SU-DHL-6 (cell line): ENCODE measurements around the gene IGF2R.
A peak's percentile ranks its signal among the peaks of the same experiment; 100 is the strongest.

Experiments used
- H2AFZ ChIP-seq: fragments of 200-600 bp; sonication (generic); 2 replicates; pipeline ENCODE4 v1.6.1; 2014; ENCODE audit warnings: low read depth, mild to moderate bottlenecking, moderate library complexity, mixed read lengths, antibody characterized with exemption, low read length; ENCODE audit not compliant: severe bottlenecking
- H3F3A ChIP-seq: fragments of 200-600 bp; shearing (Covaris generic); 2 replicates; pipeline ENCODE4 v1.6.0; 2016; ENCODE audit warnings: antibody characterized with exemption, mild to moderate bottlenecking; ENCODE audit not compliant: insufficient read depth
- H3K27ac ChIP-seq: fragments of 200-600 bp; sonication (generic); 2 replicates; pipeline ENCODE4 v1.5.1; 2016; ENCODE audit warnings: low read depth, mild to moderate bottlenecking, low read length, moderate library complexity, mixed read lengths
- H3K27me3 ChIP-seq: fragments of 200-600 bp; sonication (generic), shearing (Covaris generic); 2 replicates; pipeline ENCODE4 v1.6.0; 2014; ENCODE audit warnings: mild to moderate bottlenecking, low read length
- H3K36me3 ChIP-seq: fragments of 200-600 bp; sonication (generic); 2 replicates; pipeline ENCODE4 v1.6.1; 2014; ENCODE audit warnings: mild to moderate bottlenecking, low read length, mixed read lengths
- H3K4me2 ChIP-seq: fragments of 300-600, 200-600 bp; shearing (Covaris generic), sonication (generic); 2 replicates; pipeline ENCODE4 v1.6.0; 2014; ENCODE audit warnings: low read length, low read depth, mild to moderate bottlenecking; ENCODE audit not compliant: poor library complexity, severe bottlenecking
- H3K4me3 ChIP-seq: fragments of 200-600 bp; sonication (generic); 2 replicates; pipeline ENCODE4 v1.5.1; 2014; ENCODE audit warnings: antibody characterized with exemption, low read length, mild to moderate bottlenecking, mixed read lengths; ENCODE audit not compliant: insufficient read depth, poor library complexity, severe bottlenecking
- H3K79me2 ChIP-seq: fragments of 200-600 bp; sonication (generic); 2 replicates; pipeline ENCODE4 v1.6.1; 2014; ENCODE audit warnings: mild to moderate bottlenecking, low read length, moderate library complexity; ENCODE audit not compliant: insufficient read depth
- H3K9ac ChIP-seq: fragments of 200-600 bp; sonication (generic); 2 replicates; pipeline ENCODE4 v1.7.0; 2014; ENCODE audit warnings: mild to moderate bottlenecking, low read length
- H3K9me2 ChIP-seq: fragments of 200-600 bp; sonication (generic); replicated peaks from 2 replicates; pipeline ENCODE4 v1.6.1; 2014; ENCODE audit warnings: low read length; ENCODE audit not compliant: insufficient read depth
- H3K9me3 ChIP-seq: fragments of 200-600 bp; sonication (generic); 2 replicates; pipeline ENCODE4 v1.6.1; 2014; ENCODE audit warnings: low read length, mixed read lengths; ENCODE audit not compliant: insufficient read depth
- H4K20me1 ChIP-seq: fragments of 200-600 bp; sonication (generic); 2 replicates; pipeline ENCODE4 v1.6.1; 2014; ENCODE audit warnings: low read depth, mild to moderate bottlenecking, antibody characterized with exemption, low read length, moderate library complexity, mixed read lengths
- CTCF ChIP-seq: fragments of 200-600 bp; sonication (generic); IDR thresholded peaks from one replicate; pipeline ENCODE4 v1.5.1; 2017; ENCODE audit warnings: antibody characterized with exemption, mild to moderate bottlenecking, low read length, moderate library complexity; ENCODE audit not compliant: insufficient read depth, poor library complexity, severe bottlenecking
- EZH2phosphoT487 ChIP-seq: fragments of 200-600 bp; sonication (generic), shearing (Covaris generic); conservative IDR thresholded peaks from 2 replicates; pipeline ENCODE4 v1.6.1; 2018; ENCODE audit warnings: mild to moderate bottlenecking, antibody characterized with exemption, low read length, moderate library complexity, mixed read lengths

The IGF2R gene

DNA sequence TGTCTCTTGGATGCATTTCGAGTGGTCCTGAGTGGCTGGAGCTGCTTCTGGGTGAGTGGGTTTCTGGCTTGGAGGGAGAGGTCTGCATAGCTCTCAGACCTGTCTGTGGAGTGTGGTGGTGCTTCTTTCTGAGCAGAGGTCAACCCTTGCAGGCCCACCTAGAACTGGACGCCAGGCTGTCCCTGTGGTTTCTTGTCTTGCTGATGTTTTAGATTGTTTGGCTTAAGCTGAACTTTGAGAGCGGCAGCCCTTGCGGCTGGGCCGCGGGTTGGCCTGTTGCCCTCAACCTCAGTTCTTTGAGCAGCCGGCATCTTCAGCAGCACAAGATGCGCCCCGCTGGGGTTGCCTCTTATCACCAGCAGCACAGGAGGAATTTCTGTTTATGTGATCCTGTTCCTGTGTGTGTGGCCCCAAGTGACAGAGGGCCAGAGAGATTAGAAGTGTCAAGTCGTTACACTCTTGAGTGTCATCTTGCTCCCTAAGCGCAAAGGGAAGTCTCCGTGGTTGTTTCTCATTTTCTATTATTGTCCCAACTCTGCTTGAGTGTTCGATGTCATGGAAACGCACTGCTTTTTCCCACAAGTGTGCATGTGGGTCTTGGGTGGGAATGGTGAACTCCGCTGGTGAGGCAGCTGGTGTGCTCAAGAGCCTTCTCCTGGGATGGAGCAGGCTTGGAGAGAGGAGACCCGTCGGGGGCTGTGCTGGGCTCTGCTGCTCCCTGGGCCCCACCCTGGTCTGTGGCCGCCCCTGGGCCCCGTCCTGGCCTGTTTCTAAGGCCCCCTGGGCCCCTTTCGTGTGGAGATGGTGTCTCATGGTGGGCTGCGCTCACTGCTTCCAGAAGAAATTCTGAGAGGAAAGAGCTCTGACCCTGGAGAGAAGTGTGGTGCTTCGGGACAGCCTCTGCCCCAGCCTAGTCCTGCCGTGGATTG is 132.7 kb downstream of the IGF2R start:
- Histone ChIP-seq H3K36me3 (no peaks in the 10 kb centered on the region), H2AFZ (no peak overlapping the region), H3F3A (no peaks in the 10 kb centered on the region; the same call in 1 of the 2 replicates), H3K4me2 (no peak overlapping the region), H3K9ac (no peak overlapping the region), H3K79me2 (no peaks in the 10 kb centered on the region), H3K9me2 (no peaks in the 10 kb centered on the region), H3K4me3 (no peak overlapping the region), H3K27me3 (no peaks in the 10 kb centered on the region), H4K20me1 (no peaks in the 10 kb centered on the region), H3K27ac (no peak overlapping the region), H3K9me3 (no peaks in the 10 kb centered on the region)
- TF ChIP-seq EZH2phosphoT487 (no peak), CTCF (no peak)

- Histone ChIP-seq H3K27ac (no peak overlapping the region), H3K4me2 (no peak overlapping the region), H3K9me2 (no peaks in the 10 kb centered on the region), H3K36me3 (no peaks in the 10 kb centered on the region), H4K20me1 (no peaks in the 10 kb centered on the region), H3K9me3 (no peaks in the 10 kb centered on the region), H2AFZ (no peak overlapping the region), H3K9ac (no peak overlapping the region), H3F3A (no peaks in the 10 kb centered on the region; the same call in 1 of the 2 replicates), H3K27me3 (no peaks in the 10 kb centered on the region), H3K4me3 (no peak overlapping the region), H3K79me2 (no peaks in the 10 kb centered on the region)
- TF ChIP-seq EZH2phosphoT487, result no peak
- TF ChIP-seq CTCF, result no peak
These were observed 133.5 kb downstream of the IGF2R start for GRCh38 chr6:160102399-160102798.

DNA sequence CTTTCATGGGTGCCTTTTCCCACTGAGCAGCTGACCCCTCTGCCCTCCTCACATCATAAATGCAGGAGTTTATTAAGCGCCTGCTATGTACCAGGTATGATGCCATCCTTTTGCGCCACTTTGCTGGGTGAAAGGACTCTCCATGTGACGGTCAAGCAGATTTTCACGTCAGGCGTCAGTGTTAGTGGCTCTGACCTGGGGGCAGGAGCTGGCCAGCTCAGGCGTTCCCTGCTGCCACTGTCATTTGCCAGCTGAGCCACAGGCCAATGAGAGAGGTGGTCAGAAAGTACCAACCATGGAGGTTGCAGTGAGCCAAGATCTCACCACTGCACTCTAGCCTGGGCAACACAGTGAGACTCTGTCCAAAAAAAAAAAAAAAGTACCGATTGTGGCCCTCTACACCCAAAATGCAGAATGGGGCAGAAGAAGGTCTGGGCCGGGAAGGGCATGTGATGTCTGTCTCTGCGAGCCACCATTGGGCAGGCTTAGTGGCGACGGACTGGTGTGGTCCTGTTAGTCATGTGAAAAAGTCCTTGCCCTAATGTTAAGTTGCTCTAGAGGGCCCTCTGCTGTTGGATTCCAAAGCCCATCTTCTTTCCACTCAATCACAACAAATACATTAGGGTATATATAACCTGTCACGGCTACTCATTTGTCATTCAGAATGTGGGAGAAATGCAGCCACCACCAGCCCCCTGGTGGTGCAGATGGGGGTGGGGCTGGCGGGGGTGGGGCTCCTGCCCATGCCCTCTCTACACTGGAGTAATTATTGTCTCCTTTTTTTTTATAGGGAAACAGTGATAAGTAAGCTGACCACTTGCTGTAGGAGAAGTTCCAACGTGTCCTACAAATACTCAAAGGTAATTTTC is 134.3 kb downstream of the IGF2R start:
- Histone ChIP-seq H3K4me2 (no peak overlapping the region), H3K27ac (no peak overlapping the region), H3K4me3 (no peak overlapping the region), H3K79me2 (no peaks in the 10 kb centered on the region), H3F3A (no peaks in the 10 kb centered on the region; the same call in 1 of the 2 replicates), H3K9me2 (no peaks in the 10 kb centered on the region), H3K9ac (no peak overlapping the region), H2AFZ (no peak overlapping the region), H3K36me3 (no peaks in the 10 kb centered on the region), H3K27me3 (no peaks in the 10 kb centered on the region), H3K9me3 (no peaks in the 10 kb centered on the region), H4K20me1 (no peaks in the 10 kb centered on the region)
- TF ChIP-seq EZH2phosphoT487, result no peak
- TF ChIP-seq CTCF, result peak; percentile 46
